ENCODE measurements around the gene ERICH4.
"Not testable (repeated sequence)": the region's sequence is repeated elsewhere in the genome, so short reads cannot be mapped to it uniquely, and the experiment has no call there.

The ERICH4 gene

GRCh38 chr19:41435936-41436673 lies 6.9 kb upstream of the ERICH4 start:
- no peak for DNase-seq (ENCODE audit: low spot score)

GRCh38 chr19:41436674-41436951 lies 6.3 kb upstream of the ERICH4 start:
- no peak for DNase-seq (ENCODE audit: low spot score)

- no peak for DNase-seq (ENCODE audit: low spot score)
Observed at GRCh38 chr19:41437944-41438574, 4.9 kb upstream of the ERICH4 start.

GRCh38 chr19:41439441-41440222 lies 3.3 kb upstream of the ERICH4 start, which contains the start of gene DMAC2:
TSS of gene DMAC2 (minus strand) at chr19:41439912. CDS start at chr19:41439899, 13 bp downstream.
- peak; percentile 94 for DNase-seq (ENCODE audit: low spot score)

- DNase-seq (ENCODE audit: low spot score), result no peak
Observed at GRCh38 chr19:41441321-41441945, 1.5 kb upstream of the ERICH4 start.

- no peak for DNase-seq (ENCODE audit: low spot score)
Observed at GRCh38 chr19:41443813-41444455, 978 bp downstream of the ERICH4 start.

GRCh38 chr19:41445575-41445974 lies 2.6 kb downstream of the ERICH4 start:
- DNase-seq (ENCODE audit: low spot score), result no peak

- DNase-seq (ENCODE audit: low spot score), result no peak
Observed at GRCh38 chr19:41447732-41448332, 4.9 kb downstream of the ERICH4 start.

GRCh38 chr19:41449079-41449864 lies 6.3 kb downstream of the ERICH4 start:
- peak; percentile 88 for DNase-seq (ENCODE audit: low spot score)

- no peak for DNase-seq (ENCODE audit: low spot score)
Observed at GRCh38 chr19:41449865-41450178, 6.9 kb downstream of the ERICH4 start.

GRCh38 chr19:41452584-41453275 lies 9.8 kb downstream of the ERICH4 start:
- DNase-seq (ENCODE audit: low spot score), result no peak

- no peak for DNase-seq (ENCODE audit: low spot score)
Observed at GRCh38 chr19:41455936-41456335, 13.0 kb downstream of the ERICH4 start.

- no peak for DNase-seq (ENCODE audit: low spot score)
Observed at GRCh38 chr19:41456342-41456918, 13.5 kb downstream of the ERICH4 start.

- DNase-seq (ENCODE audit: low spot score), result no peak
Observed at GRCh38 chr19:41457241-41457640, 14.3 kb downstream of the ERICH4 start.

- DNase-seq (ENCODE audit: low spot score), result no peak
Observed at GRCh38 chr19:41462497-41462896, 19.5 kb downstream of the ERICH4 start.

GRCh38 chr19:41463257-41464256 lies 20.6 kb downstream of the ERICH4 start:
- DNase-seq (ENCODE audit: low spot score), result not testable (repeated sequence)

GRCh38 chr19:41476583-41476982 lies 33.6 kb downstream of the ERICH4 start:
- DNase-seq (ENCODE audit: low spot score), result no peak

- DNase-seq (ENCODE audit: low spot score), result no peak
Observed at GRCh38 chr19:41478171-41478570, 35.2 kb downstream of the ERICH4 start.
